GM23248 (cell line): Measurements from ENCODE around the gene RAG2. TPM values are rescaled to one million over a fixed set of nuclear protein-coding genes. Genes with fewer than 3 reads are reported as not detected.

Source experiments
- DNase-seq: peaks from one replicate; pipeline ENCODE4 v3.0.0-alpha.2; 2015
- H2AFZ ChIP-seq: fragments of 200-600 bp; sonication (generic); 2 replicates; pipeline ENCODE4 v1.6.1; 2016; ENCODE audit warnings: antibody characterized with exemption
- H3F3A ChIP-seq: fragments of 200-600 bp; sonication (generic); 2 replicates; pipeline ENCODE4 v1.6.1; 2016; ENCODE audit warnings: mild to moderate bottlenecking, antibody characterized with exemption, mixed run types; ENCODE audit not compliant: insufficient read depth
- H3K27ac ChIP-seq: fragments of 200-600 bp; sonication (generic); 2 replicates; pipeline ENCODE4 v1.5.1; 2016; ENCODE audit warnings: mild to moderate bottlenecking
- H3K27me3 ChIP-seq: fragments of 200-600 bp; sonication (generic); replicated peaks from 2 replicates; pipeline ENCODE4 v1.6.1; 2016; ENCODE audit warnings: mild to moderate bottlenecking; ENCODE audit not compliant: insufficient read depth
- H3K36me3 ChIP-seq: fragments of 200-600 bp; sonication (generic); 2 replicates; pipeline ENCODE4 v1.6.1; 2016; ENCODE audit warnings: low read depth, mild to moderate bottlenecking
- H3K4me1 ChIP-seq: fragments of 200-600 bp; sonication (generic); 2 replicates; pipeline ENCODE4 v1.6.1; 2016; ENCODE audit warnings: mild to moderate bottlenecking; ENCODE audit not compliant: insufficient read depth
- H3K4me2 ChIP-seq: fragments of 200-600 bp; sonication (generic); one replicate; pipeline ENCODE4 v1.6.1; 2016; ENCODE audit warnings: mild to moderate bottlenecking; ENCODE audit not compliant: unreplicated experiment
- H3K4me3 ChIP-seq: fragments of 200-600 bp; sonication (generic); 2 replicates; pipeline ENCODE4 v1.5.1; 2016; ENCODE audit warnings: mild to moderate bottlenecking
- H3K79me2 ChIP-seq: fragments of 200-600 bp; sonication (generic); 2 replicates; pipeline ENCODE4 v1.6.1; 2016; ENCODE audit warnings: mild to moderate bottlenecking; ENCODE audit not compliant: insufficient read depth
- H3K9ac ChIP-seq: fragments of 200-600 bp; sonication (generic); 2 replicates; pipeline ENCODE4 v1.6.1; 2016; ENCODE audit warnings: mild to moderate bottlenecking
- H3K9me2 ChIP-seq: fragments of 200-600 bp; sonication (generic); 2 replicates; pipeline ENCODE4 v1.6.1; 2016; ENCODE audit warnings: mixed run types, mild to moderate bottlenecking, moderate library complexity; ENCODE audit not compliant: insufficient read depth
- H3K9me3 ChIP-seq: fragments of 200-600 bp; sonication (generic); one replicate; pipeline ENCODE4 v1.6.1; 2017; ENCODE audit warnings: low read depth
- H4K20me1 ChIP-seq: fragments of 200-600 bp; sonication (generic); 2 replicates; pipeline ENCODE4 v1.6.0; 2016; ENCODE audit not compliant: insufficient read depth
- EZH2 ChIP-seq: fragments of 200-600 bp; sonication (generic); IDR thresholded peaks from 2 replicates; pipeline ENCODE4 v1.6.1; 2018; ENCODE audit warnings: antibody characterized with exemption, mild to moderate bottlenecking; ENCODE audit not compliant: insufficient read depth, poor library complexity, severe bottlenecking
- EZH2phosphoT487 ChIP-seq: fragments of 200-600 bp; sonication (generic); IDR thresholded peaks from 2 replicates; pipeline ENCODE4 v1.6.1; 2018; ENCODE audit warnings: antibody characterized with exemption, moderate library complexity, mild to moderate bottlenecking, low read depth; ENCODE audit not compliant: insufficient read depth
- WGBS, 2 experiments: methylation state at CpG; one replicate each; pipeline ENCODE4 v1.1.6; 2015 to 2017; ENCODE audit warnings: low lambda C conversion rate in 2 of 2, low coverage in 1 of 2; ENCODE audit errors: missing lambda C conversion rate in 2 of 2; 5-methylcytosine and 5-hydroxymethylcytosine counted together
- in situ Hi-C: fragments of 300-500 bp; cut with MboI; formaldehyde crosslinking; loops from 2 replicates; pipeline ENCODE4 v1.15.0; 2020
- polyA plus RNA-seq: library from polyadenylated mRNA; unstranded; fragments of >200 nt; fragmentation: Nextera tagmentation; extraction: Ambion mirVana; gene quantifications from 2 replicates; pipeline ENCODE4 v1.2.1, GENCODE V29; 2016
- total RNA-seq: library from RNA; depleted of rRNA; stranded (reverse); fragments of >200 nt; shearing (Covaris generic); gene quantifications from 2 replicates; pipeline ENCODE4 v1.2.3, GENCODE V29; 2014

Gene RAG2
- total and polyA plus RNA-seq, 2 experiments from 2014 or later: not detected

GRCh38 chr11:36567694-36568093 lies 30.3 kb downstream of the RAG2 start, which contains the start of gene RAG1:
TSS of gene RAG1 (plus strand) at chr11:36568007. CDS start at chr11:36573305, 5,298 bp downstream.
- TF ChIP-seq EZH2: no peak
- TF ChIP-seq EZH2phosphoT487: no peak
- no peaks in the 10 kb centered on the region for H3K9me2 ChIP-seq
- no peaks in the 10 kb centered on the region for H3K36me3 ChIP-seq
- 81 to 91% methylated on average over 1 of the region's 1 CpG for WGBS, 2 experiments
- H3K9ac ChIP-seq: no peak within 1 kb of the TSS
- H3K79me2 ChIP-seq: no peaks in the 10 kb centered on the region
- H3K27me3 ChIP-seq: peaks cover 55% of the 10 kb centered on the region
- DNase-seq: no peak
- in situ Hi-C loops: no loop called here
- no peak within 1 kb of the TSS for H3K4me2 ChIP-seq
- no peak within 1 kb of the TSS for H2AFZ ChIP-seq
- H3K4me1 ChIP-seq: peaks cover 3% of the 10 kb centered on the region; the same call in 1 of the 2 replicates
- H3K9me3 ChIP-seq: no peaks in the 10 kb centered on the region
- no peaks in the 10 kb centered on the region for H3F3A ChIP-seq
- H4K20me1 ChIP-seq: no peaks in the 10 kb centered on the region
- no peak within 1 kb of the TSS for H3K27ac ChIP-seq
- no peak within 1 kb of the TSS for H3K4me3 ChIP-seq

DNA sequence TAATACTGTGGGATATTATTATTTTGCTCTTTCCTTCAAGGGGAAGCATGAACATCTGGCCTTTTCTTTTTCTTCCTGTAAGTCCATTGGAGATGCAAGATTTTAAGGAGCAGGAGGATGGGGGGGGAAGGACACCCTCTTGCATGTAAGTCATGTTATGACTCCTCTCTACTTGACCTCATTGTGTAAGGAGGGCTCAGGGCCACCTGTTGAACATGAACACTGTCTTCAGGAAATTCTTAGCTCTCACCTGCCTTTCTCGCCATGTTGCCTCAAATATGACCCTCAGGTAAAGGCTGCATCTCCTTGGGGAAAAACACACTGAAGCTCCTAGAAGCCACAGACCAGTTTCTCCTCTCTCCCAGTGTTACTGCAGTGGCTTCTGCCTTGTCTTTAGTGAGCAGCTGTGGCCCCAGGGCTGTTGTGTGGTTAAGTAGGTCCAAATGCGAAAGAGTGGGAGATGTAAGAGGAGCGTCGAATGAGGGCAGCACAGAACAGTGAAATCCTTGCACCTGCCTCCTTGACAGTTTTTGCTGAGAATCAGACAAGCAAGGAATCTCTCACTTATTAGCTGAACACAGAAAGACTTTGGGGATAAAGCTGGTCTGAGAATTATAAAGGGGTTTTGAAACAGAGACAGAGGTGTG lies 31.5 kb downstream of the RAG2 start:
- in situ Hi-C loops: no loop called here
- WGBS, 2 experiments: 57 to 59% methylated on average over 4 of the region's 4 CpGs

DNA sequence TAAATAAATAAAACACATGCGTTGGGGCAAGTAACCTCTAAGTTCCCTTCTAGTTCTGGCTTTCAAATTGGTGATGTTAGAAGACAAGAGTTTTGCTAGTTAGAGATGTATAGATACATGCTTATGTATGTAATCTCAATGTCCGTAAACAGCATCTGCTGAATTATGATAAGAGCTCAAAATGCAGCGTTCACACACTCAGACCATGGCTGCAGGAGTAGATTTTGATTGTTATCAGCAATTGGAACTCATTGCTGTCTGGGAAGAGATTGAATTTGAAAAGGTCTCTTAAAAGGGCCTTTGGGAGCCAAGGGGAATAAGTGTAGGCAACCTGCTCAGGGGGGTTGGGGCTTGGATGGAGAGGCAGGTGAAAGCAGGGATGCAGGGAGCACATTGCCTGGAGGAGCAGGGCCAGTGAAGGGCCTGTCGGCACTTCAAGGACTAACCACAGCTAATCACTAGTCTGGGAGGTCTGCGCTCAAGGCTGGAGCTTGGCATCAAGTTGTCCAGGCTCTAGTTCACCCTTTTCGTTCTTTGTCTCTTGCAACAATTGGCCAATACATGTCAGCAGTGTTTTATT lies 32.9 kb downstream of the RAG2 start:
- 54 to 58% methylated on average over 6 of the region's 6 CpGs for WGBS, 2 experiments
- H3K36me3 ChIP-seq: no peaks in the 10 kb centered on the region
- DNase-seq: no peak
- H3K27me3 ChIP-seq: peaks cover 44% of the 10 kb centered on the region
- no peak overlapping the region for H3K27ac ChIP-seq
- no peaks in the 10 kb centered on the region for H3K9me3 ChIP-seq
- H4K20me1 ChIP-seq: no peaks in the 10 kb centered on the region
- H3K9me2 ChIP-seq: no peaks in the 10 kb centered on the region
- no peaks in the 10 kb centered on the region for H3F3A ChIP-seq
- in situ Hi-C loops: no loop called here
- no peak overlapping the region for H3K9ac ChIP-seq
- H3K4me3 ChIP-seq: peak overlapping the region; percentile 64
- peak overlapping the region; percentile 66; the same call in 1 of the 2 replicates for H2AFZ ChIP-seq
- H3K4me2 ChIP-seq: peak overlapping the region; percentile 86
- no peak for TF ChIP-seq EZH2
- no peak for TF ChIP-seq EZH2phosphoT487
- H3K4me1 ChIP-seq: peaks cover 3% of the 10 kb centered on the region; the same call in 1 of the 2 replicates
- no peaks in the 10 kb centered on the region for H3K79me2 ChIP-seq

More for the DNA sequence above, 31.5 kb downstream of the RAG2 start:
- H3K4me3 ChIP-seq: no peak overlapping the region
- no peak overlapping the region for H3K27ac ChIP-seq
- H2AFZ ChIP-seq: no peak overlapping the region
- H3K4me1 ChIP-seq: peaks cover 3% of the 10 kb centered on the region; the same call in 1 of the 2 replicates
- no peak for TF ChIP-seq EZH2phosphoT487
- TF ChIP-seq EZH2: no peak
- no peaks in the 10 kb centered on the region for H3F3A ChIP-seq
- H4K20me1 ChIP-seq: no peaks in the 10 kb centered on the region
- H3K4me2 ChIP-seq: no peak overlapping the region
- no peak for DNase-seq
- no peaks in the 10 kb centered on the region for H3K9me3 ChIP-seq
- H3K27me3 ChIP-seq: peaks cover 55% of the 10 kb centered on the region
- H3K9ac ChIP-seq: no peak overlapping the region
- H3K36me3 ChIP-seq: no peaks in the 10 kb centered on the region
- H3K79me2 ChIP-seq: no peaks in the 10 kb centered on the region
- H3K9me2 ChIP-seq: no peaks in the 10 kb centered on the region

- Histone ChIP-seq H3K4me3 (peak overlapping the region; percentile 64), H2AFZ (peak overlapping the region; percentile 66), H3K4me1 (peaks cover 3% of the 10 kb centered on the region; the same call in 1 of the 2 replicates), H4K20me1 (no peaks in the 10 kb centered on the region), H3K79me2 (no peaks in the 10 kb centered on the region), H3K9me2 (no peaks in the 10 kb centered on the region), H3K9me3 (no peaks in the 10 kb centered on the region), H3K9ac (no peak overlapping the region), H3K36me3 (no peaks in the 10 kb centered on the region), H3K27ac (no peak overlapping the region), H3K4me2 (peak overlapping the region; percentile 86), H3F3A (no peaks in the 10 kb centered on the region), H3K27me3 (peaks cover 44% of the 10 kb centered on the region)
- TF ChIP-seq EZH2 (peak; percentile 13), EZH2phosphoT487 (no peak)
- DNase-seq: peak; percentile 81
- WGBS, 2 experiments: 1 to 2% methylated on average over 15 of the region's 15 CpGs
- in situ Hi-C loops: loop anchor here (5.0 kb wide), 1 partner anchor 183 kb away; no protein-coding TSS in a partner anchor
Observed at GRCh38 chr11:36564376-36565030, 33.5 kb downstream of the RAG2 start.
